ENCODE measurements around the gene FOSL1.
A peak's percentile ranks its signal among the peaks of the same experiment; 100 is the strongest.

The FOSL1 gene

GRCh38 chr11:65900125-65900898, at the start of gene FOSL1:
Gene FOSL1, minus strand, starts transcription at chr11:65900388. Its CDS starts 49 bp downstream, at chr11:65900339.
- DNase-seq, result peak; percentile 96 to 97

GRCh38 chr11:65947603-65948125, 47.5 kb upstream of the FOSL1 start:
- DNase-seq, result no peak

GRCh38 chr11:65947133-65947532, 46.9 kb upstream of the FOSL1 start:
- no peak for DNase-seq

GRCh38 chr11:65946655-65947054, 46.5 kb upstream of the FOSL1 start:
- no peak for DNase-seq

GRCh38 chr11:65945941-65946558, 45.9 kb upstream of the FOSL1 start:
- no peak for DNase-seq

- no peak for DNase-seq
Measured at GRCh38 chr11:65945430-65945911, 45.3 kb upstream of the FOSL1 start, which contains the start of gene TSGA10IP. Gene TSGA10IP, plus strand, starts transcription at chr11:65945480. Its CDS starts 196 bp downstream, at chr11:65945676.

GRCh38 chr11:65944767-65945166, 44.6 kb upstream of the FOSL1 start:
- DNase-seq, result no peak

GRCh38 chr11:65944191-65944590, 44.0 kb upstream of the FOSL1 start:
- no peak for DNase-seq

- no peak for DNase-seq
Measured at GRCh38 chr11:65942531-65942930, 42.3 kb upstream of the FOSL1 start.

- DNase-seq, result no peak
Measured at GRCh38 chr11:65941720-65942310, 41.6 kb upstream of the FOSL1 start.

GRCh38 chr11:65937766-65938165, 37.6 kb upstream of the FOSL1 start:
- DNase-seq, result no peak

GRCh38 chr11:65934014-65934413, 33.8 kb upstream of the FOSL1 start:
- DNase-seq, result no peak

GRCh38 chr11:65932558-65932919, 32.4 kb upstream of the FOSL1 start:
- no peak for DNase-seq

GRCh38 chr11:65931773-65932557, 31.8 kb upstream of the FOSL1 start:
- DNase-seq, result no peak

GRCh38 chr11:65928667-65929066, 28.5 kb upstream of the FOSL1 start:
- DNase-seq, result no peak

GRCh38 chr11:65927904-65928397, 27.8 kb upstream of the FOSL1 start:
- DNase-seq, result peak; percentile 71 to 77

GRCh38 chr11:65925397-65925796, 25.2 kb upstream of the FOSL1 start:
- no peak for DNase-seq

GRCh38 chr11:65922565-65922964, 22.4 kb upstream of the FOSL1 start:
- no peak for DNase-seq

- DNase-seq, result no peak
Measured at GRCh38 chr11:65921876-65922275, 21.7 kb upstream of the FOSL1 start.

- DNase-seq, result no peak
Measured at GRCh38 chr11:65921033-65921555, 20.9 kb upstream of the FOSL1 start.

- no peak for DNase-seq
Measured at GRCh38 chr11:65920372-65920802, 20.2 kb upstream of the FOSL1 start.
